HG02884 (cell line): ENCODE results near the gene GCNA.

Experiments
- ATAC-seq: cut with Tn5 transposase; IDR thresholded peaks from one replicate; pipeline ENCODE4 v1.9.1; 2021; ENCODE audit warnings: mild to moderate bottlenecking, moderate library complexity; ENCODE audit not compliant: unreplicated experiment

Gene GCNA

GRCh38 chrX:71578253-71579135 is at the start of gene GCNA:
GCNA (plus strand) TSS chrX:71578437; CDS start chrX:71580822, 2,385 bp downstream.
- ATAC-seq, result no peak

DNA sequence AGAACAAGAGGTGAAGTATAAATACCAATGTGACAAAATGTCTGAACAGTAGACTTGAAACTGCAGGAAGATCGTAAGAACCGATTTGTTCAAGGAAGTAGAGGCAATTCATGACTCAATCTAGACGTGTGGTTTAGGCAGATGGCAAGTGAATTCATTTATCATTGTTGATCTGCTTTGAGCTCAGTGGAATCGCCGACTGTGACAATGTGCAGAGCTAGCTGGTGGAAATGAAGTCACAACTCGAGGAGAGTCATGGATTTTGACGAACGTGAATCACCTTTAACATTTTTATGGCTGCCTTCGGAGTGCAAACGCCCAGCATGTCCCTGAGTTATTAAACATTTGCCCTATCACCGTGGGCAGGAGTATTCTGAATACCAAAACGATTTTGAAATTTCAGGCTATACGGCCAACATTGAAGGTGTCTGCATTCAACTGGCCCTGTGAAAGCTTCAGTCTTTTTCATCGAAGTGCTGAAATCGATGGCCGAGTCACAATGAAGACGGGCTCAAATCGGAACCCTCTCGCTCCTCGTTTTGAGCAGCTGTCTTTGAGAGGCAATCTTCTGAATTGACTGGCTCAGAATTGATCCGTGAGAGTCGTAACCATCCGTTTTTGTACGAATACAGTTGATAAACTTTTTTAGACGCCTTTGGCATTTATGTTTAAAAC is 46.0 kb upstream of the GCNA start:
- no peak for ATAC-seq

GRCh38 chrX:71532753-71533425 is 45.3 kb upstream of the GCNA start, which contains the start of gene OGT:
OGT (plus strand) TSS chrX:71533104; CDS start chrX:71533300, 196 bp downstream.
- peak; percentile 64 for ATAC-seq

DNA sequence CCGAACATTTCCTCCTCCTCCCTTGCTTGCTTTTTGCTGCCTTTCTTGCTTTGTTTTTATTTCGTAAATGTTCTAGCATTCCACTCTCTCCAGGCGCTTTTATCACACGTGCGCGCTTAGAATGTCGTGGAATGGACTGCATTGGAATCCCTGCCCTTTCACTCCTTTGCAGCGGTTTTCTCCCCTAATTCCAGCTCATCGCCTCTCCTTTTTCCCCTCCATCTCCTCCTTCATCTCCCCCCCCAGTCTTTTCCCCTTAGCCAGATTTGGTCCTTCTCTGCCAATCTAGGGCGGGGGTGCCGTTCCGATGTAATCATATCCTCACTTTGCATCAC is 44.8 kb upstream of the GCNA start:
- ATAC-seq, result no peak

GRCh38 chrX:71533851-71534561 is 44.2 kb upstream of the GCNA start:
- ATAC-seq, result no peak

DNA sequence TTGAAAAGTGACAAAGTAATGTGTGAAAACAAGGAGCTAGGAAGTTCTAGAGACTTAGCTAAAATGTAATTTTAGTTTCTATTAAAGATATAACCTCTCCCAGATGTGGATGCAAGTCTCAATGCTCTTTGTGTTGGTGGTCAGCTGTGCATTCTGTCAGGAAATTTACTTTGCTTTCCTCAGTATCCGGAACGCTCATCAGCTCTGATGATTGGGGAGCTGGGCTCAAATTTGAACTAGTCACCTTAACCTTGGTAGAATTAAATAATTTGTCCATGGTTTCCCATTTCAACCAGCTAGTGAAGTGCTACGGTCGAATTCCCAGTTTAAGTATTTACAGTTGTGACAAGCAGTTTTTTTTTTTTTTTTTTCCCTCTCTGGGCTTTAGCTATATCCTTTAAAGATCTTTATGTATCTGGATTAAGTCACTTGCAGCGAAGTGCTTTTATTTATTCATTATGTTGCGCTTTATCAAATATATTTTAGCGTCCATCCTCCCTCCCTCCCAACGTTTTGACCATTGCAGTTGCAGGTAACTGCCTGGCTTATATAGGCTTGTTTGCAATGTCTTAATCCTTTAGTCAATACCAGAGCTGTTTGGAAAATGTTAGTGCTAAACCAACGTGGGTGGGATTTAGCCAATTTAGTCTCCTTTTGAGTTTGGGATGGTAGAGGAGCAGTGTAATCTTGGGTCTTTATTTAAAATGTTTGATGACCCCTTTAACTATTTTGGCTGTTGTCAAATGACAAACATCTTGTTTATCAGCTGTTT is 43.3 kb upstream of the GCNA start:
- ATAC-seq, result no peak

DNA sequence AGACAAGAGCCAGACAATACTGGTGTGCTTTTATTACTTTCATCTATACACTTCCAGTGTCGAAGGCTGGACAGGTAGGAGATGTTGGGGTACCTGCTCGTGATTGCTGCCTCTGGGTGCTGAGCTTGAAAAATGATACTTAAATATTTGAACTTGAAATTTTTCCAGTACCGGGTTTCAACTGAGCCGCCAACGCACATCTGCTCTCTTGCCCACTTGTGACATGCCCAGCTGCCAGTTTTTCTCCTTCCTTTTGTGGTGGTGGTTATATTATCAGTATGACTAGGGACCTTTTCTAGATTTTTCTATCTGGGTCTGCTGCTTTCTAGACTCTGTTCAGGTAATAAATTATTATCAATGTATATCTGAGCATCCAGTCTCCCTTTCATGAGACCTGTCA is 42.0 kb upstream of the GCNA start:
- no peak for ATAC-seq

GRCh38 chrX:71537743-71538142 is 40.5 kb upstream of the GCNA start:
- ATAC-seq, result no peak

GRCh38 chrX:71540801-71541200 is 37.4 kb upstream of the GCNA start:
- no peak for ATAC-seq

DNA sequence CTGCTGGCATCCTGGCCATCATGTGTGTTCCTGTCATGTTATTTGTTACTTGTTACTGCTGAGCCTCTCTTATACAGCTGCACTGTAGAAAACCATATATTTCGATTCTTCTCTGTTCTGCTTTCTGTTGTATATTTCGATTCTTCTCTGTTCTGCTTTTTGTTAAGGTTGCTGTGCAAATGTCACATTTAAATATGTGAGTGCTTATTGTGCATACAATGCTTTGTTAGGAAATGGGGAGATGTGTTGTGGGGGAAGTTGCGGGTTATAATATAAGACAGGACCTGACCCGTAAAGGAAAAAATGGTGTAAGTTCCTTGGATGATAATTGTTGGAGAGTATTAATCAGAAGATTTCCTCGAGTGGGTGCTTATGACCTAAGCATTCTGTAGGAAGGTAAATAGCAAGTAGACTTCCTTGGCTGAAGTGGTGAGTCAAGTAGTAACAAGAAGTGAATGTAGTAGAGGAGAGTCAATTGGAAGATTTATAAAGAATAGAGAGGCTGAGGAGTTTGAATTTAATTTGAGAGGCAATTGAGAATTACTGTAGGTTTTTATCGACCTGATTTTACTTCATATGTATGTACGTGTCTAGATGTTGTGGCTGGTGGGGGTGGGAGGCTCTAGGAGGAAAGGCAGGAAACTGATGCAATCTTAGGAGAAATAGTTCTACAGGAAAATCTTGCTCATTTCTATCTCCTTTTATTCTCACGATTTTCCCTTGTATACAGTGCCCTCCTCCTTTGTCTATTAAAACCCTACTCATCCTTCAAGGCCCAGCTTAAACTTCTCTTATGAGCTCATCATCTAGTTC is 36.8 kb upstream of the GCNA start:
- peak; percentile 73 for ATAC-seq

DNA sequence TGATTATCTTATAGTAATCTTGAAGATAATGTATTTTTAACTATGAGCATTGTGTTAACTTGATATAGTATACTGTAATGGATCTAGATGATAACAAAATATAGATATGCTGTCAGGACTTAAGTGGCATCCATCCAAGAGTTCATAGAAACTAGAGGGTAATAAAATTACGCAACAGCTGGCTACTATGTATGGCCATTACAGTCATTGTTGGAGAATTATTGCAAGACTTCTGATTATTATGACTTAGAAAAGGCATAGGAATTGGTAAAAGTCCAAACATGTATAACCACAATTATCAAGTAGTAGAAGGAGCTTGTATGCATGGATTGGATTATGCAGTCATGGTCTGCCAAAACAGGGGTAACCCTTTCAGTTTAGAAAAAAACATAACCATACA is 35.8 kb upstream of the GCNA start:
- no peak for ATAC-seq

DNA sequence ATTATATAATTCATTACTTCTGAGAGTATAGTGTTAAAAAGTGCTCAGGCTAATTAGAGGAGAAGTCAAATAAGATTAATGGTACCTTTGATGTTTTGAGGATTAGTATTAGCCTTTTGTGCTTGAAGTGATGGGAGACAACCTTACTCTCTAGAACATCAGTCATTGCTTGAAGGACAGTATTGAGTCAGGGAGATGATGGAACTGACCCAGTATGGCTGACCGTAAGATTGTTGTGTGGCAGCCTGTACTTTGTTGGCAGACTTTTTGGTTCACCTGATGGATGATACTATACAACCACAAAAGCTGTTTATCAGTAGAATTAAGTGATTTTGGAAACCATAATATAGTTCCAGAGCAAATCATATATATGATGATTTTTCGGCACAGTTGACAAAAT is 35.4 kb upstream of the GCNA start:
- ATAC-seq, result no peak

GRCh38 chrX:71543316-71543715 is 34.9 kb upstream of the GCNA start:
- no peak for ATAC-seq

DNA sequence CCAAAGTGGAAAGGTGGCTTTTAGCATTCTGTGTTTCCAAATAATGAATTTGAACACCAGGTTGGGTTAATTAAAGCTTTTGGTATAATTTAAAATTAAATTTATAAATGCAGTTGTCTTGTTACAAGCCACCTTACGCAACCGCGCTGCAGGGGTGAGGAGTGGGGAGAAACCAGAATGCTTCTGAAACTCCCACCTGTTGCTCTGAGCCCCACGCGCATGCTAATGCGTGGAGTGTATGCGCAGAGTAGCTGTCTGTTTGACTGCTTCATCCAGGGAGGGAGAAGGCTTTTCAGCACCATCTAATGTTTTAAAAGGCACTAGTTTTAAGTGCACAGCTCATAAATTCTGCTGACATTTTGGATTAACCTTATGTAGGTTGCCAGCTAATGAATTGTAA is 32.9 kb upstream of the GCNA start:
- ATAC-seq, result no peak

DNA sequence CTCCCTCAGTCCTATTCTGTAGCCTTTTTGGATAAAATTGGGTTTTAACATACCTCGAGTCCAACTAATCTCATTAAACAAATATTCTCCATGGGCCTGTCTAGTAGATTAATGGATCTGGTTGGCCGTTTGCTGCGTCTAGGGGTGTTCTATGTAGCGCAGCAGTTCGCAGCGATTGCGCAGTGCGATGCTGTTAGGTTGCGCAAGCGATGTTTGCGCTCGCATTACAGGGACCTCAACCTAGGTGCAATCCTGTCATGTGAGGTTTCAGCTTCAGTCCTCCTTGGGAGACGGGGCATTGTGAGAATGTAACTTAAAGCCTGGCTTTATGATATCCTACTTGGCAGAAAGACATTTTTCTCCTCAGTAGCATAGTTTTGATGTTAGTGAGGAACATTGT is 31.4 kb upstream of the GCNA start:
- ATAC-seq, result no peak

DNA sequence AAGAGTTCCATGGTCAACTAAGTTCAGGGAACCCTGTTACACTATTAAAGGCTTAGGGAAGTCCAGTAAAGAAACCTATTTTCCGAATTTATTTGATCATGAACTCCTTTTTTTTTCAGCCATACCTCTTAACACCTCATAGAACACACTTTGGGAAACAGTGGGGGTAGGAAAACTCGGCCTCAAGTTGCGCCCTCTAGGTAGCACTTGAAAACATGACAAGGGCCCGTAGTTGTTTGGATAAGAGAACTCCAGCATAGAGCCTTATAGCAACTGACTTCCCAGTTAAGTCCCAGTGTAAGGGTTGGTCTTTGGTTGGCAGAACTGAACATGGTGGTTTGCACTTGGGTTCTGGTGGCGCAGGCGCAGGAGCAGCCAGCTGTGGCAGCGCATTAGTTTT is 30.9 kb upstream of the GCNA start:
- ATAC-seq, result no peak

DNA sequence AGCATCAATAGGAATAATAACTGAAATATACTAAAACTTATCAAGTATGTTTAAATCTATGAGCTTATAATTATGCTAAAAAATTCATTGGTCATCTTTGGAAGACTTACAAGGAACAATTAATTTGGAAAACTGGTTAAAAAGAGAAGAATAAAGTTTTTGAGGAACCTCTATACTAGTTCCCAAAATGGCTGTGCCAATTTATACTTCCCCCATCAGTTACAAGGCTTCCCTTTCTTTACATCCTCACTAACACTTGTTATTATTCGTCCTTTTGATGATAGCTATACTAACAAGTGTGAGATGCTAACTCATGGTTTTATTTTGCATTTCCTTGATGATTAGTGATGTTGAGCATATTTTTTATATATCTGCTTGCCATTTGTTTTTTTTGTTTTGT is 28.3 kb upstream of the GCNA start:
- ATAC-seq, result no peak

- no peak for ATAC-seq
Observed at GRCh38 chrX:71550578-71550977, 27.7 kb upstream of the GCNA start.

DNA sequence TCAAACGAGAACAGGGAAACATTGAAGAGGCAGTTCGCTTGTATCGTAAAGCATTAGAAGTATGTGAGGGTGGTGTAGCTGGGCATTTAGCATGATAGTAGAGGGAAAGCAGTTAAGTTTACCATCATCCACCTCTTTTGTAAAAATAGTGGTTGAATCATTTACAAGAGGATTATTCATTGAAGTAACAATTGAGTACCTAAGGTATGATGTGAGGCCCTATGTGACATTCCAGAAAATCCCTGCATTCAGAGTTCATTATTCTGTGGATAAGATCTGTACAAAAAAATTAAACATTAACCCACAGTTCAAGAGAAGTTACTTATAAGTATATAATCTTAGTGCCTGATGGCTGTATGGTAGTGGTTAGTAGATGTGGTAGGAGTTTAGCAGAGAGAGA is 22.2 kb upstream of the GCNA start:
- no peak for ATAC-seq

DNA sequence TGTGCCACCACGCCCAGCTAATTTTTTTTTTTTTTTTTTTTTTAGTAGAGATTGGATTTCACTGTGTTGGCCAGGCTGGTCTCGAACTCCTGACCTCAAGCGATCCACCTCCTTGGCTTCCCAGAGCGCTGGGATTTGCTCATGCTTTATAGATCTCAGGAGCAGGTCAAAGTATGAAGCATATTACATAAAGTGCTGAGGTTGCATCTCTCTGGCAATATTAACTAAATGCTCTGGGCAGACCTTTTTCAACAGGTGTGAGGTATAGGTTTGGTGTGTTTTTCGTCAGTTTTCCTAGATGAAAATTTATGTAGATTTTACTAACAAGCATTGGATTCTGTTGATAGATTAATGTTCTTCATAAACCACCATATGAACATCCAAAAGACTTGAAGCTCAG is 19.3 kb upstream of the GCNA start:
- ATAC-seq, result no peak
